ENCODE data around the gene CCDC13. TPM values are rescaled to one million over a fixed set of nuclear protein-coding genes. Genes with fewer than 3 reads are reported as not detected.
A peak's percentile ranks its signal among the peaks of the same experiment; 100 is the strongest.

CCDC13 gene
- total and polyA plus RNA-seq, 10 of the 15 experiments (the other 5 are each of a cell fraction or from before 2014, with no cell fraction given), result 0.13 to 0.81 (median 0.30) TPM; not detected in 4

GRCh38 chr3:42801784-42802183 is 28.7 kb upstream of the CCDC13 start:
- intact Hi-C loops (cut with micrococcal nuclease; ENCODE audit: unreplicated experiment) (no loop called here), in situ Hi-C loops (cut with MboI) (no loop called here)
- ATAC-seq (no peak), FAIRE-seq (no peak), DNase-seq (ENCODE audit: low read depth, low spot score) (no peak)
- no peak overlapping the region for H3K27ac ChIP-seq (ENCODE audit: control insufficient read depth, insufficient read depth)
- no peaks in the 10 kb centered on the region for H3K9me3 ChIP-seq (replicated peaks; ENCODE audit: control insufficient read depth, insufficient read depth, low read length)
- H3K79me2 ChIP-seq (ENCODE audit: control insufficient read depth, insufficient read depth, low read length), result peaks cover 39% of the 10 kb centered on the region
- peak overlapping the region; percentile 84 for H3K4me2 ChIP-seq (ENCODE audit: control insufficient read depth, insufficient read depth)
- no peaks in the 10 kb centered on the region; the same call in 1 of the 2 replicates for H3K4me1 ChIP-seq (ENCODE audit: control insufficient read depth, insufficient read depth, low read length)
- H3K4me3 ChIP-seq, result peak overlapping the region; percentile 87; the same call in 1 of the 2 replicates
- TF ChIP-seq CTCF (IDR thresholded peaks at IDR 0.05 in 2 of 3, conservative IDR thresholded peaks at IDR 0.05 in 1 of 3; ENCODE audit: control insufficient read depth in 2 of 3, extremely low read depth in 1 of 3, insufficient read depth in 1 of 3, low read depth in 3 of 3, low read length in 3 of 3), result no peak
- no peak for TF ChIP-seq NFXL1 (IDR thresholded peaks at IDR 0.05; ENCODE audit: borderline replicate concordance)
- no peak for TF ChIP-seq SMC3 (IDR thresholded peaks at IDR 0.05; ENCODE audit: borderline replicate concordance, low read length)
- TF ChIP-seq RFX5 (IDR thresholded peaks at IDR 0.05; ENCODE audit: low read depth, low read length), result no peak
- TF ChIP-seq ESRRA (IDR thresholded peaks at IDR 0.05; ENCODE audit: low read length), result no peak
- no peak for TF ChIP-seq KAT2A (conservative IDR thresholded peaks at IDR 0.05; ENCODE audit: control insufficient read depth, low read depth, low read length)
- TF ChIP-seq NR2C1 (IDR thresholded peaks at IDR 0.05), result no peak
- TF ChIP-seq ATF3 (IDR thresholded peaks at IDR 0.05; ENCODE audit: borderline replicate concordance, extremely low read depth, low read depth, low read length), result no peak
- no peak for TF ChIP-seq EED (IDR thresholded peaks at IDR 0.05; ENCODE audit: low read depth)
- TF ChIP-seq ATF2 (IDR thresholded peaks at IDR 0.05; ENCODE audit: low read length), result no peak
- TF ChIP-seq FOXK2 (IDR thresholded peaks at IDR 0.05), result no peak
- TF ChIP-seq CEBPZ (IDR thresholded peaks at IDR 0.05; ENCODE audit: low read depth, low read length), result no peak
- TF ChIP-seq YY1 (IDR thresholded peaks at IDR 0.05; ENCODE audit: low read depth, low read length), result no peak
- TF ChIP-seq SREBF1 (IDR thresholded peaks at IDR 0.05; ENCODE audit: low read length), result no peak
- no peak for TF ChIP-seq IRF5 (IDR thresholded peaks at IDR 0.05; ENCODE audit: borderline replicate concordance)
- no peak for TF ChIP-seq SIX5 (IDR thresholded peaks at IDR 0.05; ENCODE audit: low read depth, low read length, severe bottlenecking)
- H4K20me1 ChIP-seq (ENCODE audit: control insufficient read depth, insufficient read depth), result no peaks in the 10 kb centered on the region
- H3K27me3 ChIP-seq (replicated peaks in 1 of 2; ENCODE audit: control insufficient read depth in 2 of 2, insufficient read depth in 2 of 2, low read length in 1 of 2), result no peaks in the 10 kb centered on the region
- no peak overlapping the region for H2AFZ ChIP-seq (ENCODE audit: control insufficient read depth, low read depth, low read length)
- CTCF ChIA-PET, result interaction anchor here (1.3 to 2.4 kb wide), 2 partner anchors 19 to 57 kb away, joined by 3 to 8 read pairs; no protein-coding TSS in a partner anchor
- H3K9ac ChIP-seq (ENCODE audit: control insufficient read depth, insufficient read depth, low read length), result 0 out of 2 replicates have a peak overlapping the region, but pooled peaks have one; percentile 34
- POLR2A ChIA-PET, result interaction anchor here (0.7 kb wide), 1 partner anchor 11 kb away, joined by 3 read pairs; no protein-coding TSS in a partner anchor
- WGBS (ENCODE audit: insufficient coverage, insufficient replicate concordance, low lambda C conversion rate, missing lambda C conversion rate), result 75% methylated on average over 4 of the region's 4 CpGs
- RAD21 ChIA-PET (ENCODE audit: unreplicated experiment), result interaction anchor here (0.7 kb wide), 1 partner anchor 11 kb away, joined by 3 read pairs; no protein-coding TSS in a partner anchor
- no peaks in the 10 kb centered on the region for H3K36me3 ChIP-seq (ENCODE audit: control insufficient read depth in 2 of 2, insufficient read depth in 2 of 2, low read length in 1 of 2)
- BruUV-seq (replicated peaks), result no TSS peak
- SMC1A ChIA-PET (ENCODE audit: uncharacterized antibody, unreplicated experiment), result no interaction called here

Measured in GM12878 (cell line).